Testis (tissue), 3 donors: ENCODE measurements around the gene DNAJC11. TPM values are rescaled to one million over a fixed set of nuclear protein-coding genes. Genes with fewer than 3 reads are reported as not detected.
A peak's percentile ranks its signal among the peaks of the same experiment; 100 is the strongest.

ENCODE experiments used
- DNase-seq: peaks from one replicate; pipeline ENCODE4 v3.0.0-alpha.2; 2019
- H3K27ac ChIP-seq, 2 donors: fragments of 200-600 bp; sonication (generic); one replicate each; pipeline ENCODE4 v1.5.1; 2019
- H3K27me3 ChIP-seq: fragments of 200-600 bp; sonication (generic); one replicate; pipeline ENCODE4 v1.5.1; 2019
- H3K36me3 ChIP-seq: fragments of 200-600 bp; sonication (generic); one replicate; pipeline ENCODE4 v1.5.1; 2017; ENCODE audit warnings: low read depth; ENCODE audit errors: missing control alignments
- H3K4me1 ChIP-seq: fragments of 200-600 bp; sonication (generic); one replicate; pipeline ENCODE4 v1.5.1; 2019
- H3K4me3 ChIP-seq, 2 donors: fragments of 200-600 bp; sonication (generic); one replicate each; pipeline ENCODE4 v1.5.1; 2017 to 2019
- H3K9me3 ChIP-seq: fragments of 200-600 bp; sonication (generic); one replicate; pipeline ENCODE4 v1.5.1; 2017
- CTCF ChIP-seq, 3 experiments: fragments of 450-650 bp in 2 of 3; fragments of 200-600 bp in 1 of 3; sonication (generic) in 1 of 3; IDR thresholded peaks; one replicate each; pipeline ENCODE4 v1.5.1; 2016 to 2019; ENCODE audit warnings: antibody characterized with exemption in 3 of 3, mild to moderate bottlenecking in 2 of 3, moderate library complexity in 1 of 3
- POLR2A ChIP-seq: fragments of 450-650 bp; IDR thresholded peaks from one replicate; pipeline ENCODE4 v1.6.1; 2017; ENCODE audit warnings: antibody characterized with exemption, mild to moderate bottlenecking, moderate library complexity
- WGBS, 2 donors: methylation state at CpG; one replicate each; pipeline ENCODE4 v1.1.5; 2018; 5-methylcytosine and 5-hydroxymethylcytosine counted together
- intact Hi-C: fragments of 100-400 bp; cut with DNase I; formaldehyde crosslinking; loops from one replicate; pipeline ENCODE4 v1.15.1; 2023; ENCODE audit warnings: low total_unique reads
- polyA plus RNA-seq: library from polyadenylated mRNA; stranded (reverse); fragments of 350-450 nt; fragmentation: Illumina TruSeq; extraction: RNeasy Lipid Tissue Mini Kit (QIAGEN cat#74804); gene quantifications from one replicate; pipeline ENCODE4 v1.2.3, GENCODE V29; 2014; ENCODE audit warnings: low read depth, low replicate concordance; ENCODE audit not compliant: insufficient read depth
- total RNA-seq, 2 donors: library from RNA; depleted of rRNA; stranded (reverse); fragments of >200 nt; gene quantifications; one replicate each; pipeline ENCODE4 v1.2.3, GENCODE V29; 2016

The DNAJC11 gene
- total and polyA plus RNA-seq, 3 donors from 2014 or later, result 41.5 to 53.3 (median 52.7) TPM

- Histone ChIP-seq H3K4me3 (no peak overlapping the region), H3K9me3 (no peaks in the 10 kb centered on the region), H3K4me1 (peaks cover 30% of the 10 kb centered on the region), H3K27ac (no peak overlapping the region), H3K27me3 (no peaks in the 10 kb centered on the region), H3K36me3 (no peaks in the 10 kb centered on the region)
- TF ChIP-seq POLR2A (no peak), CTCF (IDR thresholded peaks at IDR 0.05) (no peak)
- intact Hi-C loops, result no loop called here
- 84 to 91% methylated on average over 4 of the region's 4 CpGs for WGBS, 2 donors
- no peak for DNase-seq
These were observed 82.6 kb downstream of the DNAJC11 start for GRCh38 chr1:6619045-6619444.

- 0 to 1% methylated on average over 17 to 62 of the region's 82 CpGs for WGBS, 2 donors
- DNase-seq, result no peak
- no peaks in the 10 kb centered on the region for H3K36me3 ChIP-seq
- H3K27ac ChIP-seq, result peak overlapping the region; percentile 94 to 97
- peak overlapping the region; percentile 95 to 98 for H3K4me3 ChIP-seq
- TF ChIP-seq POLR2A (no peak), CTCF (IDR thresholded peaks at IDR 0.05) (no peak)
- intact Hi-C loops, result no loop called here
- no peaks in the 10 kb centered on the region for H3K27me3 ChIP-seq
- peaks cover 28% of the 10 kb centered on the region for H3K4me1 ChIP-seq
- no peaks in the 10 kb centered on the region for H3K9me3 ChIP-seq
These were observed 86.5 kb downstream of the DNAJC11 start for GRCh38 chr1:6614929-6615785.

- no peaks in the 10 kb centered on the region for H3K27me3 ChIP-seq
- 0 to 1% methylated on average over 5 to 41 of the region's 117 CpGs for WGBS, 2 donors
- no peaks in the 10 kb centered on the region for H3K9me3 ChIP-seq
- peak overlapping the region; percentile 95 to 98 for H3K4me3 ChIP-seq
- TF ChIP-seq POLR2A, result no peak
- H3K4me1 ChIP-seq, result peaks cover 28% of the 10 kb centered on the region
- peak overlapping the region; percentile 94 to 97 for H3K27ac ChIP-seq
- intact Hi-C loops, result no loop called here
- no peaks in the 10 kb centered on the region for H3K36me3 ChIP-seq
- DNase-seq, result peak; percentile 80
These were observed 87.3 kb downstream of the DNAJC11 start for GRCh38 chr1:6614019-6614928.

GRCh38 chr1:6613361-6614018 is 88.1 kb downstream of the DNAJC11 start, which contains the start of gene PHF13:
Gene PHF13, plus strand, starts transcription at chr1:6613731. Its CDS starts 336 bp downstream, at chr1:6614067.
- WGBS, 2 donors, result 1 to 3% methylated on average over 8 to 65 of the region's 84 CpGs

More at GRCh38 chr1:6613361-6614018, 88.1 kb downstream of the DNAJC11 start, which contains the start of gene PHF13:
- DNase-seq, result peak; percentile 99
- no peaks in the 10 kb centered on the region for H3K9me3 ChIP-seq
- intact Hi-C loops, result no loop called here
- H3K36me3 ChIP-seq, result no peaks in the 10 kb centered on the region
- TF ChIP-seq CTCF (IDR thresholded peaks at IDR 0.05), result no peak
- no peak for TF ChIP-seq POLR2A
- H3K27ac ChIP-seq, result peak within 1 kb of the TSS; percentile 94 to 97
- H3K4me3 ChIP-seq, result peak within 1 kb of the TSS; percentile 95 to 98
- no peaks in the 10 kb centered on the region for H3K27me3 ChIP-seq
- H3K4me1 ChIP-seq, result peaks cover 26% of the 10 kb centered on the region
